Fibroblast of pulmonary artery (primary cell): ENCODE results near the gene CASKIN1.

Experiments
- DNase-seq: peaks from one replicate; pipeline ENCODE4 v3.0.0-alpha.2; 2010; ENCODE audit warnings: low read depth
- H3K4me3 ChIP-seq: replicated peaks from 2 replicates; pipeline ENCODE4 v1.5.1; 2011; ENCODE audit warnings: low read depth, mild to moderate bottlenecking, control low read depth, low read length, moderate library complexity
- TF ChIP-seq, protein P1 (sequence below): IDR thresholded peaks from 2 replicates; pipeline ENCODE4 v1.5.1; 2011; ENCODE audit warnings: mild to moderate bottlenecking, control low read depth, low read length, inconsistent platforms; ENCODE audit errors: missing control alignments

The CASKIN1 gene

DNA sequence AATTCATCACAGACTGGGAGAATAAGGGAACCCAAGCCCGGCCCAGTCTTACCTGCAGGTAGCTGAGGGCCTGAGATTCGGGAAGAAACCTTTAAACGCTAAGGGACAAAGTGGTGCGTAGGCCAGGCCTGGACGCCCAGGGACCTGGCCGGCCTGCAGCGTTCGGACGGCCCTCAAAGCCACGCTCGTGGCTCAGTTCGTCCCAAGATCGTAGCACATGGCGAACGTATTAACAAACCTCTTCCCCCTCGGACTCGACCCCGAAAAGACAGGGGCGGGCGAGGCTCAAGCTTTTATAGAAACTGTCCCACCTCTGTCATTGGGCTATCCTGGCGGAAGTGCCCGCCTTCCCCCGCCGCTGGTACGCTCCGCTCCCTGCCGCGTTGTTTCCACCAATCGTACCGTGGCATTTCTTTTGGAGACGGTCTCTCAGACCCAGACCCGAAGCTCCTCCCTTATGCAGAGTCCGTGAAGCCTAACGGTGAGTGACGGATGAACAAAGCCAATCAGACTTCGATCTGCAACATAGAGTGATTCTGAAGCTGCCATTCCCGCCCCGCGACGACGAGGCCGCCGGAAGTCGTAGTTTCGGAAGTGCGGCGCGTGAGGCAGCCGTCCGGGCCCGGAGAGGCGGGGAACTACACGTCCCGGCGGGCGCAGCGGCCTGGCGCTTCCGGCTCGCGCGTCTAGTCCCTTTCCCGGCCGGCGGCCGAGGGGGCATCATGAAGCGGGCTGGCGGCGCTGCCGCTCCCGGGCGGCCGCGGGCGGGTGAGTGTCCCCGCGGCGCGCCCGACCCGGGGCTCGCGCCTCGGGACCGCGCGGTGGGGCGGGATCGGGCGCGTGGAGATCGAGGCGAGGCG is 41.1 kb downstream of the CASKIN1 start, which contains the start of gene TRAF7:
TSS of gene TRAF7 (plus strand) at position 692 of the 860 bp plus-strand sequence. CDS start 8,139 bp downstream, outside the sequence.
- peak; percentile 100 for DNase-seq
- H3K4me3 ChIP-seq: peak within 1 kb of the TSS; percentile 94
- TF ChIP-seq, protein P1, sequence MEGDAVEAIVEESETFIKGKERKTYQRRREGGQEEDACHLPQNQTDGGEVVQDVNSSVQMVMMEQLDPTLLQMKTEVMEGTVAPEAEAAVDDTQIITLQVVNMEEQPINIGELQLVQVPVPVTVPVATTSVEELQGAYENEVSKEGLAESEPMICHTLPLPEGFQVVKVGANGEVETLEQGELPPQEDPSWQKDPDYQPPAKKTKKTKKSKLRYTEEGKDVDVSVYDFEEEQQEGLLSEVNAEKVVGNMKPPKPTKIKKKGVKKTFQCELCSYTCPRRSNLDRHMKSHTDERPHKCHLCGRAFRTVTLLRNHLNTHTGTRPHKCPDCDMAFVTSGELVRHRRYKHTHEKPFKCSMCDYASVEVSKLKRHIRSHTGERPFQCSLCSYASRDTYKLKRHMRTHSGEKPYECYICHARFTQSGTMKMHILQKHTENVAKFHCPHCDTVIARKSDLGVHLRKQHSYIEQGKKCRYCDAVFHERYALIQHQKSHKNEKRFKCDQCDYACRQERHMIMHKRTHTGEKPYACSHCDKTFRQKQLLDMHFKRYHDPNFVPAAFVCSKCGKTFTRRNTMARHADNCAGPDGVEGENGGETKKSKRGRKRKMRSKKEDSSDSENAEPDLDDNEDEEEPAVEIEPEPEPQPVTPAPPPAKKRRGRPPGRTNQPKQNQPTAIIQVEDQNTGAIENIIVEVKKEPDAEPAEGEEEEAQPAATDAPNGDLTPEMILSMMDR: no peak

DNA sequence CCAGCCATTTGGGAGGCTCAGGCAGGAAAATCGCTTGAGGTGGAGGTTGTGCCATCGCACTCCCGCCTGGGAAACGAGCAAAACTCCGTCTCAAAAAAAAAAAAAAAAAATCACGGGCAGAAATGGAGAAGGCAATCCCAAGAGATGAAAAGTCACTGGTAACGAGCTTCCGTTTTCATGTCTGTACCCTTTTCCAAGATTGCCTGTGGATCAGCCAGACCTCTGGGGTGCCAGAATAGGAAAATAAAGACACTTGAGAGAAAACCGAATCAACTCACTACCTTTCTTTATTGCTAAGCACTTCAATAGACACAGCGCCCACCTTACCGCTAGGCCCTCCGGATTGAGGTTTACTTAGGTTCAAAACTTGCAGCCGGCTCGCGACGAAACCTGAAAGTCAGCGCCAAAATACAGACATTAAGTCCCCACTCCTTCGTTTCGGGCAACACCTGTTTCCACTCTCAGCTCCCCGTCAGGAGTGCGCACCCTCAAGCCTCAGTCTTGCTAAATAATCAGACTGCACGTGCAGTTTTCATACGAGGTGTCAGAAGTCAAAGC is 41.8 kb downstream of the CASKIN1 start:
- TF ChIP-seq, protein P1: no peak
- H3K4me3 ChIP-seq: peak overlapping the region; percentile 94
- DNase-seq: peak; percentile 19

DNA sequence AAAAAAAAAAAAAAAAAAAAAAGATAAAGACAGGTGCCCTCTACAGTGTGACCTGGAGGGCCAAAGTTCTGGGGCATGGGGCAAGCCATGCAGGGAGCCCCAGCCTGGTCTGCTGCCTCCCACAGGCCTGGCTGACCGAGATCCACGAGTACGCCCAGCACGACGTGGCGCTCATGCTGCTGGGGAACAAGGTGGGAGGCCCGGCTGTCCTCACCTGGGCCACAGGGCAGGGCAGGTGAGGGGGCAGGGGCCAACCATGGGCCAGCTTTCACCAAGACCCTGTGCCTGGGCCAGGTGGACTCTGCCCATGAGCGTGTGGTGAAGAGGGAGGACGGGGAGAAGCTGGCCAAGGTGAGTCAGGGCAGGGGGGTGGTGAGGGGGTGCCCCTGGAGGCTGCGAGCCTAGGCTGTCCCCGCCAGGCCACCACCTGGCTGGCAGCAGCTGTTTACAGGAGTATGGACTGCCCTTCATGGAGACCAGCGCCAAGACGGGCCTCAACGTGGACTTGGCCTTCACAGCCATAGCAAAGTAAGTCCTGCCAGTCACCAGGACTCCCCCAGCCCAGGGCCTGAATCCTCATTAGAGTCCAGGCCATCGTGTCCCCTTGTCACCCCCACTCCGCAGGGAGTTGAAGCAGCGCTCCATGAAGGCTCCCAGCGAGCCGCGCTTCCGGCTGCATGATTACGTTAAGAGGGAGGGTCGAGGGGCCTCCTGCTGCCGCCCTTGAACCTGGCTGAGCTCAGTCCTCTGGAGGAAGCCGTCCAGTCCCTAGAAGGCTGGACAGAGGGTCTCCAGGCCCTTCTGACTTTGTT is 43.5 kb downstream of the CASKIN1 start:
- TF ChIP-seq, protein P1: no peak
- no peak for DNase-seq
- peak overlapping the region; percentile 94 for H3K4me3 ChIP-seq

DNA sequence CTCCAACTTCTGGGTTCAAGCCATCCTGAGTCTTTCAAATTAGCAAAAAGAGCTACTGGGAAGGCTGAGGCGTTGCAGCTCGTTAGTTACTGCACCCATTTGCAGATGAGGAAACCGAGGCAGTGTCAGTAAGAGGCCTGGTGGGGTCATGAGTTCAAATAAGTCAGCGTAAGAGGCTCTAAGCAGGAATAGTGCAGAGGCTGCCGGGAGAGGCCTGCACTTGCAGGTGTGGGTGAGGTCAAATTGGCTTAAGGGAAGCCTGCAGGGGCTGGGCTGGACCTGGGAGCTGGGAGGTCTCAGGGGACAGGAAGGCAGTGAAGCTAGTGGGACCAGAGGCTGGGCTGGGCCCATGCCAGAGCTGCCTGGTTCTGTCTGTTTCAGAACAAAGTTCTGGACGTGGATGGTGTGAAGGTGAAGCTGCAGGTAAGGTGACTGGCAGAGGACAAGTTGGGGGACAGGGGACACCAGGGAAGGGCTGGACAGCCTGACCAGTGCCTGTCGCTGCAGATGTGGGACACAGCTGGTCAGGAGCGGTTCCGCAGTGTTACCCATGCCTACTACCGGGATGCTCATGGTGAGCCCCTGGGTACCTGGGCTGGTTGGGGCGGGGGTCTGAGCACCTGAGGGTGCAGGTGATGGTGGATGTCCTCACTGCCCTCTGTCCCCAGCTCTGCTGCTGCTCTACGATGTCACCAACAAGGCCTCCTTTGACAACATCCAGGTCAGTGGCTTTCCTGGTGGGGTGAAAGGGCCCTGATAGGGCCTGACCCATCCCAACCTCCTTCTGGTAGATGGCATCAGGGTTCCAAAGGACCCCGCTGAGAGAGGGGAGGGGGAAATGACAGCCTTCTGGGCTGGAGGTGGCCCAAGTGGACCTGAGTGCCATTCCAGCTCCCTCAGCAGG is 45.0 kb downstream of the CASKIN1 start:
- no peak for DNase-seq
- no peak overlapping the region for H3K4me3 ChIP-seq
- TF ChIP-seq, protein P1: no peak

DNA sequence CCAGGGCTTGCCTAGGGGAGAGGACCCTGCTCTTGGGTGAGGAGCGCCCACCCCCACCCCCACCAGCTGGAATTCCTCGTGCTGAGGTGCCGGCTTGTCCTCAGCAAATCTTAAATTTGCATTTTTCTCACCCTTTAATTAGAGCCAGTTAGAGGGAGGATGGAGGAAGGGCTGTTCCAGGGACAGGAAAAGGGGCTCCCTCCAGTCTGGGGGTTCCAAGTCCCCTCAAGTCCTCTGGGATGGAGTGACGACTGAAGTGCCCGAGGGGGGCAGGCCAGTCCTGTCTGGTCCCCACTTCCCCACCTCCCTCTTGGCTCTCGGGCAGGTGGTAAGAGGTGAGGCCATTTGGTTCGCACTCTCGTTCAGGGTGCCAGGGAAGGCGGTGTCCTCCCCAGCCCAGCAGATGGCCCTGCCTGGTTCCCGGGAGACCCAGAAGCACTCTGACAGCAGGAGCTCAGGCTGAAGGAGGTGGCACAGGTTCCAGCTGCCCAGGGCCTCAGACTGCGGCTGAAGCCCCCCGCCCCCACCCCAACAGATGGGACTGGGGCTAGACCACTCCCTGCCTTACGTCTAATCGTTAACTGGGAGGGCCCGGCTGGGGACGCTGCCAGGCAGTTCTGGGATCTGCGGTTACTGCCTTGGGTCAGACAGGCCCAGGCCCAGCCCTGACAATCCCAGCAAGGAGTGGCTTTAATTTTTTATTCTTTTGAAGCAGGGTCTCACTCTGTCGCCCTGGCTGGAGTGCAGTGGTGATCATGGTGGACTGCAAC is 45.8 kb downstream of the CASKIN1 start:
- no peak overlapping the region for H3K4me3 ChIP-seq
- no peak for DNase-seq
- TF ChIP-seq, protein P1: no peak
